BE2C (cell line): ENCODE measurements around the gene LTBP1.

Experiments used
- DNase-seq: peaks from one replicate; pipeline ENCODE4 v3.0.0-alpha.2; 2020
- H3K27me3 ChIP-seq: fragments of 250-450 bp; sonication (Bioruptor Pico); 2 replicates; pipeline ENCODE4 v1.5.1; 2020; ENCODE audit warnings: mild to moderate bottlenecking
- H3K36me3 ChIP-seq: fragments of 250-450 bp; sonication (Bioruptor Pico); 2 replicates; pipeline ENCODE4 v1.5.1; 2020; ENCODE audit warnings: mild to moderate bottlenecking
- H3K4me1 ChIP-seq: fragments of 250-450 bp; sonication (Bioruptor Pico); 2 replicates; pipeline ENCODE4 v1.5.1; 2020
- H3K4me3 ChIP-seq: 2 replicates; pipeline ENCODE4 v1.5.1; 2011; ENCODE audit warnings: low read depth, low read length
- H3K9me3 ChIP-seq: fragments of 250-450 bp; sonication (Bioruptor Pico); 2 replicates; pipeline ENCODE4 v1.5.1; 2020
- TF ChIP-seq, protein P1 (sequence below): IDR thresholded peaks from 2 replicates; pipeline ENCODE4 v1.5.1; 2012; ENCODE audit warnings: mild to moderate bottlenecking, low read depth, low read length

The LTBP1 gene

DNA sequence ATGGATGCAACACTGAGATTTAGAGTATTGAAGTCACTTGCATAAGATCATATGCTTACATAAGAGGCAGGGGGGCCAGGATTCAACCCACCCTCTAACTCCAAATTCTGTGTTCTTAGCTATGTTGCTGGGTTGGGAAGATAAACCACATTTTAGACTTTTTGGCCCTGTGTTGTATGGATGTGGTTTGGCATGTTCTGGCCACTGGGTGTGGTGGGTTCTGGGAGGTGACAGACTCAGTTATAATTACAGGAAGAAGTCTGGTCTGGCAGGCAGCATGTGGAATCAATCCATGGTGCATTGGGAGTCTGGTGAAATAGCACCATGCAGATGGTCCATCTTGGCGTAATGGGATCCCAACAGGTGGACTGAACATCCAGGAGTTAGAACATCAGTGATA, 138.9 kb downstream of the LTBP1 start:
- DNase-seq: no peak
- Histone ChIP-seq H3K27me3 (no peaks in the 10 kb centered on the region; the same call in 1 of the 2 replicates), H3K9me3 (no peaks in the 10 kb centered on the region), H3K36me3 (no peaks in the 10 kb centered on the region), H3K4me1 (no peaks in the 10 kb centered on the region), H3K4me3 (no peak overlapping the region)
- TF ChIP-seq, protein P1, sequence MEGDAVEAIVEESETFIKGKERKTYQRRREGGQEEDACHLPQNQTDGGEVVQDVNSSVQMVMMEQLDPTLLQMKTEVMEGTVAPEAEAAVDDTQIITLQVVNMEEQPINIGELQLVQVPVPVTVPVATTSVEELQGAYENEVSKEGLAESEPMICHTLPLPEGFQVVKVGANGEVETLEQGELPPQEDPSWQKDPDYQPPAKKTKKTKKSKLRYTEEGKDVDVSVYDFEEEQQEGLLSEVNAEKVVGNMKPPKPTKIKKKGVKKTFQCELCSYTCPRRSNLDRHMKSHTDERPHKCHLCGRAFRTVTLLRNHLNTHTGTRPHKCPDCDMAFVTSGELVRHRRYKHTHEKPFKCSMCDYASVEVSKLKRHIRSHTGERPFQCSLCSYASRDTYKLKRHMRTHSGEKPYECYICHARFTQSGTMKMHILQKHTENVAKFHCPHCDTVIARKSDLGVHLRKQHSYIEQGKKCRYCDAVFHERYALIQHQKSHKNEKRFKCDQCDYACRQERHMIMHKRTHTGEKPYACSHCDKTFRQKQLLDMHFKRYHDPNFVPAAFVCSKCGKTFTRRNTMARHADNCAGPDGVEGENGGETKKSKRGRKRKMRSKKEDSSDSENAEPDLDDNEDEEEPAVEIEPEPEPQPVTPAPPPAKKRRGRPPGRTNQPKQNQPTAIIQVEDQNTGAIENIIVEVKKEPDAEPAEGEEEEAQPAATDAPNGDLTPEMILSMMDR: no peak

DNA sequence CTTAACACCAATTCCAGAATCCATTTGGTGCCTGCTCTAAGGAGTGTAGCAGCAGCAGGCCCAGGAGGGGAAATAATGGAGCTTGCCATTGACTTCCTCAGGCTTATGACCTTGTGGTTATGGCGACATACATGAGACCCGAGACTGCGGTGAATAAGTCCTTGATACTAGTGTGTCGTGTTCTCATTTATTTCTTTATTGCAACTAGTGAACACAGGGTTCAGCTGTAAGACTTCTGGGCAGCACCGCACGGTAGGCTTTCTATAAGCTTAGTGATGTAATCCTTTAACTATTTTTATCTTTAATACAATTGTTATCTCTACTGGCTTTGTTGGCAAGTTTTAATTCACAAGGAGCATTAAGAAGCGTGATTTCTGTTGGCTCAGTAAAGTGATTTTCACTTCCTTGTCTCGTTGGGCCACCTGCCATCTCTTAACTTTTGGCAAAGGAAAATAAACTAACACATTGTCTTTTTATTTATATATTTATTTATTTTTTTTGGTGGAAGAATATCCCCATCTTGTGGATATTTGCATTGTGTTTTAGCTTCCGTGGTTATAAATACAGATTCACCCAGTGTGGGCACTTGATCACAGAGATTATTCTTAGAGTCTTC, 139.8 kb downstream of the LTBP1 start:
- Histone ChIP-seq H3K9me3 (no peaks in the 10 kb centered on the region), H3K36me3 (no peaks in the 10 kb centered on the region), H3K4me1 (no peaks in the 10 kb centered on the region), H3K4me3 (no peak overlapping the region), H3K27me3 (no peaks in the 10 kb centered on the region; the same call in 1 of the 2 replicates)
- TF ChIP-seq, protein P1: no peak
- no peak for DNase-seq

DNA sequence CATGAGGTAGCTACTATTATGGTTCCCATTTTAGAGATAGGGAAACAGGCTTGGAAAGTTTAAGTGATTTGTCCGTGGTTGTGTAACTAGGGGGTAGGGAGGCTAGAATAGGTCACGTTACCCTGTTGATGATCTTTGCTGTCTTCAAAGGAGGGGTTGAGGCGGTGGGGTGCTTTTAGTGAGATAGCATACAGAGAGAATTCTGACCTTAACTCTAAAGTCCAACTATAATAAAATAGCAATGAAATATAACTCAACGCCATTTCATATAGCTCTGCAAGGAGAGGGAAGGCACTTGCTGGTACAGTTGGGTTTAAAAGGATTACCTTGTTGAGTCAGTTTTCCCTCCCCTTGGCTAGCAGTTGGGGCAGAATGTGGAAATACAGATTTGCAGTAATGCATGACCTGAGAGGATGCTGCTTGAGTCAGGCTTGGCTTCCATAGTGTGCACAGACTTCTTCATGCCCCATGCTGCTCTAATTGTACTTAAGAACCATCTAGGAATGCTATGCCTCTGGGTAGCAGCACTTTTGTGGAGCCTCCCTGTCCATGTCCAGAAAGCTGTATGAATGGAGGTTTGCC, 143.9 kb downstream of the LTBP1 start:
- TF ChIP-seq, protein P1: no peak
- no peaks in the 10 kb centered on the region for H3K4me1 ChIP-seq
- no peaks in the 10 kb centered on the region for H3K36me3 ChIP-seq
- DNase-seq: no peak
- peaks cover 3% of the 10 kb centered on the region for H3K27me3 ChIP-seq
- no peaks in the 10 kb centered on the region for H3K9me3 ChIP-seq
- no peak overlapping the region for H3K4me3 ChIP-seq

DNA sequence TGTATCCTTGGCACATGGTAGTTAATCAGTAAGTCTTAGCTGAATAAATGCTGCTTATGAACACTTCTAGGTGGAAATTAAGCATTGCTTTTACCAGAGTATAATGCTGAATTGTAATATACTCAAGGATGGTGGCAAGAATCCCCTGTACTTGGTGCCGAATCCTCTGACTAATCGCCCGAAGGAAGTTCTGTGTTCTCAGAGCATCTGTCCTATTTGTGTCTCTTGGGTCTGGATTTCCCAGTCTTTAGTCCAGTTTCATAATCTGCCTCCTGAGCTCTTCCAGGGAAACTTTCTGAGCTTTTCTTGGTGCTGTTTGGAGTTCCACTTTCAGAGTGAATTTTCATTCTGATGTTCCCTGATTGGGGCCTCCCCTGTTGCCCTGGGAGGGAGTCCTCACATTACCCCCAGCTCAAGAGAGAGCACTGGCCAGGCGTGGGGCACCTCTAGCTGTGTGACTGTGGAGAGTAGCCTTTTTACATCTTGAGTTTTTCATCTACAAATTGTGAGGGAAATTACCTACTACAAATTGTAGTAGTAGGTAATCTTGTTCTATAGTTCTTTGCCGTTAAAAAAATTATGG, 144.9 kb downstream of the LTBP1 start:
- TF ChIP-seq, protein P1: no peak
- H3K4me1 ChIP-seq: no peaks in the 10 kb centered on the region
- H3K36me3 ChIP-seq: no peaks in the 10 kb centered on the region
- H3K9me3 ChIP-seq: no peaks in the 10 kb centered on the region
- peaks cover 3% of the 10 kb centered on the region for H3K27me3 ChIP-seq
- no peak overlapping the region for H3K4me3 ChIP-seq
- no peak for DNase-seq

DNA sequence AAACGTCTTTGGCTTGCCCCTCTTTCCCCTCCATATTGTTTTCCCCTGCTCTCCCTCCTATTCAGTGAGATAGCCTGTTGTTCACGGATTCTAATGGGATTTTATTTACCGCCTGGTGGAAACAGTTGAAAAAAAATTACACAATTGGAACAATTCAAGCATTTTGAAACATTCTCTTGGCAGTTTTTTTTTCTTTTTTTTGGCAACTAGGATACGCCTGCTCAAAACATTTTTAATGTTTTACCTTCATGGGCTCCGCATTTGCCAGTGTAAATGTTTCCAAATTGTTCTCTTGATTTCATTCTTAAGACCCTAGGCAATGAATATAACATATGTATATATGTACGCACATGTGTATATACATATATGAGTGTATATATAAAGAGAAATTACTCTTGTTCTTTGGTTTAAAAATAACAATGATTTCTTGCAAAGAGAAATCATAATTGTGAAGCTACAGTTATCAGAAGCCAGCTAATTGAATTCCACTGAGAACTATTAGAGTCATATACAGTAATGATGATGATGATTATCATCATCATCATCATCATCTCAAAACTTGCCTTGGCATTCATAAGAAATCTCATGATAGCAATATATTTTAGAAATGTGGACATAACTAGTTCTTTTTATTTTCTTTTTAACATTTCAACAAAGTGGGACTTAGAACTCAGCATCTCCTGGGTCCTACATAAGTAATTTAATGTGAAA, 146.7 kb downstream of the LTBP1 start:
- no peak overlapping the region for H3K4me3 ChIP-seq
- no peaks in the 10 kb centered on the region for H3K4me1 ChIP-seq
- H3K36me3 ChIP-seq: no peaks in the 10 kb centered on the region
- H3K9me3 ChIP-seq: no peaks in the 10 kb centered on the region
- DNase-seq: no peak
- TF ChIP-seq, protein P1: no peak
- H3K27me3 ChIP-seq: peaks cover 3% of the 10 kb centered on the region

DNA sequence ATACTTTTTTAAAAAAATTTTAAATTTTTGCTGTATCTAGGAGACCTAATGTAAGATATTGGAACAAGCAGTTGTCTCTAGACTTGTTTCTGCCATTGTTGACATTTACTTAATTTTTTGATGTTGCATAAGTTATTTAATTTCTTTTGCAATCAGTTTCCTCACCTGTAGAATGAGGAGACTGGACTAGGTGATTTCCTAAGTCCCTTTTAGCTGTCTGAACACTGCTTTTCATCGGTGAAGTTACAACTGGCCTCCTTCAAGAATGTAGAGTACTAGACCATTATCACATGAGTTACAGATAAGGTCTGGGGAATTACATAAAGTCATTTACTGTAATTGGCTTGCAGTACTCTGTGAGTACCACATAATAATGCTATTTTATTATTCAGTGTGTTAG, 147.6 kb downstream of the LTBP1 start:
- DNase-seq: no peak
- Histone ChIP-seq H3K4me3 (no peak overlapping the region), H3K9me3 (no peaks in the 10 kb centered on the region), H3K36me3 (no peaks in the 10 kb centered on the region), H3K4me1 (no peaks in the 10 kb centered on the region), H3K27me3 (peaks cover 3% of the 10 kb centered on the region)
- TF ChIP-seq, protein P1: no peak
